Activated CD8-positive, alpha-beta memory T cell treated with anti-CD3 and anti-CD28 coated beads, Interleukin-2, amount 50 U/mL, for 24 hours (primary cell): ENCODE results near the gene CSTPP1.
"Not testable (repeated sequence)": the region's sequence is repeated elsewhere in the genome, so short reads cannot be mapped to it uniquely, and the experiment has no call there.

Source experiments
- DNase-seq: peaks from one replicate; pipeline ENCODE4 v3.0.0-alpha.2; 2020; ENCODE audit errors: extremely low read depth

CSTPP1 gene

GRCh38 chr11:47180006-47180787, 243.6 kb downstream of the CSTPP1 start:
- no peak for DNase-seq

- DNase-seq = no peak
Measured at GRCh38 chr11:47181271-47181670, 244.7 kb downstream of the CSTPP1 start.

GRCh38 chr11:47182380-47182779, 245.8 kb downstream of the CSTPP1 start:
- DNase-seq = no peak

GRCh38 chr11:47183031-47183856, 246.7 kb downstream of the CSTPP1 start:
- DNase-seq = no peak

- DNase-seq = no peak
Measured at GRCh38 chr11:47183969-47184368, 247.4 kb downstream of the CSTPP1 start.

- no peak for DNase-seq
Measured at GRCh38 chr11:47184711-47185304, 248.2 kb downstream of the CSTPP1 start.

GRCh38 chr11:47185305-47186075, 248.9 kb downstream of the CSTPP1 start:
- no peak for DNase-seq

GRCh38 chr11:47186076-47186699, 249.6 kb downstream of the CSTPP1 start, which contains the start of gene PACSIN3:
TSS of gene PACSIN3 (minus strand) at chr11:47186434. CDS start at chr11:47182727, 3,707 bp downstream.
- no peak for DNase-seq

- no peak for DNase-seq
Measured at GRCh38 chr11:47186700-47187695, 250.4 kb downstream of the CSTPP1 start.

GRCh38 chr11:47187723-47188122, 251.2 kb downstream of the CSTPP1 start:
- no peak for DNase-seq

GRCh38 chr11:47188259-47188658, 251.7 kb downstream of the CSTPP1 start:
- DNase-seq = no peak

- no peak for DNase-seq
Measured at GRCh38 chr11:47189100-47189834, 252.7 kb downstream of the CSTPP1 start.

GRCh38 chr11:47191137-47191536, 254.6 kb downstream of the CSTPP1 start:
- DNase-seq = not testable (repeated sequence)

- no peak for DNase-seq
Measured at GRCh38 chr11:47192111-47192510, 255.6 kb downstream of the CSTPP1 start.

GRCh38 chr11:47198161-47198560, 261.6 kb downstream of the CSTPP1 start:
- not testable (repeated sequence) for DNase-seq

GRCh38 chr11:47201015-47201414, 264.5 kb downstream of the CSTPP1 start:
- no peak for DNase-seq

GRCh38 chr11:47202576-47202975, 266.0 kb downstream of the CSTPP1 start:
- DNase-seq = no peak

- DNase-seq = no peak
Measured at GRCh38 chr11:47204637-47204989, 268.1 kb downstream of the CSTPP1 start.

GRCh38 chr11:47206577-47206976, 270.0 kb downstream of the CSTPP1 start:
- not testable (repeated sequence) for DNase-seq
